ENCODE results near the gene IPPK. TPM values are rescaled to one million over a fixed set of nuclear protein-coding genes. Genes with fewer than 3 reads are reported as not detected.

Gene IPPK
- total and polyA plus RNA-seq, 11 donors = 4.2 to 11.0 (median 8.6) TPM

GRCh38 chr9:92666236-92666635, 3.7 kb downstream of the IPPK start:
- peaks cover 0 to 29% (median 6%) of the 10 kb centered on the region in 9 donors for H3K36me3 ChIP-seq
- no peak for ATAC-seq
- H3K27ac ChIP-seq = peak overlapping the region in 1 of 12 donors; percentile 7
- peaks cover 0 to 63% (median 32%) of the 10 kb centered on the region in 12 donors for H3K4me1 ChIP-seq
- DNase-seq = no peak
- TF ChIP-seq CTCF (IDR thresholded peaks at IDR 0.05) (no peak), POLR2A (IDR thresholded peaks at IDR 0.05) (no peak)
- 77 to 90% (median 87%) methylated on average over 6 of the region's 6 CpGs for WGBS, 4 donors
- intact Hi-C loops (cut with DNase I) = loop anchor here in 2 of 10 donors (10.0 kb wide), 2 partner anchors 49 to 341 kb away; partner anchors contain the start of genes CENPP (in 1 of the 2) and NOL8 (in 1 of the 2)
- H3K27me3 ChIP-seq = no peaks in the 10 kb centered on the region
- H3K9me3 ChIP-seq = no peaks in the 10 kb centered on the region
- H3K4me3 ChIP-seq = no peak overlapping the region

- no peak overlapping the region for H3K4me3 ChIP-seq
- peak overlapping the region in 1 of 12 donors; percentile 7 for H3K27ac ChIP-seq
- intact Hi-C loops (cut with DNase I) = loop anchor here in 2 of 10 donors (10.0 kb wide), 2 partner anchors 49 to 341 kb away; partner anchors contain the start of genes CENPP (in 1 of the 2) and NOL8 (in 1 of the 2)
- peaks cover 0 to 29% (median 6%) of the 10 kb centered on the region in 9 donors for H3K36me3 ChIP-seq
- H3K4me1 ChIP-seq = peaks cover 0 to 62% (median 28%) of the 10 kb centered on the region in 12 donors
- ATAC-seq (no peak), DNase-seq (no peak)
- TF ChIP-seq POLR2A (IDR thresholded peaks at IDR 0.05) = no peak
- no peak for TF ChIP-seq CTCF (IDR thresholded peaks at IDR 0.05)
- 78 to 93% (median 81%) methylated on average over 3 of the region's 3 CpGs for WGBS, 4 donors
- H3K27me3 ChIP-seq = no peaks in the 10 kb centered on the region
- no peaks in the 10 kb centered on the region for H3K9me3 ChIP-seq
Measured at GRCh38 chr9:92665836-92666235, 4.1 kb downstream of the IPPK start.

GRCh38 chr9:92664394-92665152, 5.4 kb downstream of the IPPK start:
- Histone ChIP-seq H3K36me3 (peaks cover 0 to 29% (median 6%) of the 10 kb centered on the region in 9 donors), H3K4me1 (peaks cover 0 to 59% (median 27%) of the 10 kb centered on the region in 12 donors), H3K4me3 (no peak overlapping the region), H3K27me3 (no peaks in the 10 kb centered on the region), H3K9me3 (no peaks in the 10 kb centered on the region), H3K27ac (peak overlapping the region in 2 of 12 donors; percentile 8 to 11)
- 66 to 75% (median 68%) methylated on average over 11 to 13 of the region's 13 CpGs for WGBS, 4 donors
- no peak for TF ChIP-seq CTCF (IDR thresholded peaks at IDR 0.05)
- TF ChIP-seq POLR2A (IDR thresholded peaks at IDR 0.05) = no peak
- intact Hi-C loops (cut with DNase I) = loop anchor here in 2 of 10 donors (10.0 kb wide), 2 partner anchors 50 to 340 kb away; partner anchors contain the start of genes CENPP (in 1 of the 2) and NOL8 (in 1 of the 2)
- DNase-seq = no peak
- ATAC-seq = peak in 1 of 4 donors; percentile 15

- H3K9me3 ChIP-seq = no peaks in the 10 kb centered on the region
- intact Hi-C loops (cut with DNase I) = loop anchor here in 2 of 10 donors (10.0 kb wide), 2 partner anchors 51 to 339 kb away; partner anchors contain the start of genes CENPP (in 1 of the 2) and NOL8 (in 1 of the 2)
- H3K4me1 ChIP-seq = peaks cover 0 to 53% (median 25%) of the 10 kb centered on the region in 12 donors
- ATAC-seq = no peak
- DNase-seq = no peak
- H3K27ac ChIP-seq = no peak overlapping the region
- H3K4me3 ChIP-seq = no peak overlapping the region
- WGBS, 4 donors = 84 to 88% (median 86%) methylated on average over 10 of the region's 10 CpGs
- H3K27me3 ChIP-seq = no peaks in the 10 kb centered on the region
- H3K36me3 ChIP-seq = peaks cover 0 to 29% (median 6%) of the 10 kb centered on the region in 9 donors
- TF ChIP-seq POLR2A (IDR thresholded peaks at IDR 0.05) (no peak), CTCF (IDR thresholded peaks at IDR 0.05) (no peak)
Measured at GRCh38 chr9:92663951-92664350, 6.0 kb downstream of the IPPK start.

All from heart left ventricle (tissue), 16 donors.